ENCODE data around the gene GNLY. TPM values are rescaled to one million over a fixed set of nuclear protein-coding genes. Genes with fewer than 3 reads are reported as not detected.

The GNLY gene
- total RNA-seq, 1 donor from 2014 or later, result 21.5 TPM

- H3K9me3 ChIP-seq, result no peaks in the 10 kb centered on the region
- intact Hi-C loops (cut with DNase I), result no loop called here
- H3K4me3 ChIP-seq, result no peak overlapping the region
- H3K27me3 ChIP-seq (ENCODE audit: low read depth), result no peaks in the 10 kb centered on the region
- peaks cover 47% of the 10 kb centered on the region for H3K4me1 ChIP-seq
- no peaks in the 10 kb centered on the region for H3K36me3 ChIP-seq
- H3K27ac ChIP-seq, result peak overlapping the region; percentile 94
- no peak for ATAC-seq
- DNase-seq, result no peak
- TF ChIP-seq CTCF (IDR thresholded peaks at IDR 0.05), result no peak
Measured at GRCh38 chr2:85703329-85703728, 9.2 kb downstream of the GNLY start.

GRCh38 chr2:85704038-85704437 lies 9.9 kb downstream of the GNLY start:
- no peaks in the 10 kb centered on the region for H3K36me3 ChIP-seq
- peak overlapping the region; percentile 94 for H3K27ac ChIP-seq
- no peaks in the 10 kb centered on the region for H3K9me3 ChIP-seq
- intact Hi-C loops (cut with DNase I), result no loop called here
- ATAC-seq (no peak), DNase-seq (no peak)
- H3K4me1 ChIP-seq, result peaks cover 54% of the 10 kb centered on the region
- no peaks in the 10 kb centered on the region for H3K27me3 ChIP-seq (ENCODE audit: low read depth)
- TF ChIP-seq CTCF (IDR thresholded peaks at IDR 0.05), result no peak
- H3K4me3 ChIP-seq, result no peak overlapping the region

- H3K4me3 ChIP-seq, result no peak overlapping the region
- no peaks in the 10 kb centered on the region for H3K27me3 ChIP-seq (ENCODE audit: low read depth)
- no peaks in the 10 kb centered on the region for H3K36me3 ChIP-seq
- DNase-seq, result no peak
- no peaks in the 10 kb centered on the region for H3K9me3 ChIP-seq
- no peak for ATAC-seq
- no peak for TF ChIP-seq CTCF (IDR thresholded peaks at IDR 0.05)
- intact Hi-C loops (cut with DNase I), result no loop called here
- H3K4me1 ChIP-seq, result peaks cover 64% of the 10 kb centered on the region
- peak overlapping the region; percentile 94 for H3K27ac ChIP-seq
Measured at GRCh38 chr2:85704800-85705679, 10.9 kb downstream of the GNLY start.

GRCh38 chr2:85705680-85706039 lies 11.5 kb downstream of the GNLY start:
- no peaks in the 10 kb centered on the region for H3K27me3 ChIP-seq (ENCODE audit: low read depth)
- no peaks in the 10 kb centered on the region for H3K9me3 ChIP-seq
- intact Hi-C loops (cut with DNase I), result no loop called here
- no peak for TF ChIP-seq CTCF (IDR thresholded peaks at IDR 0.05)
- no peak overlapping the region for H3K4me3 ChIP-seq
- DNase-seq (peak; percentile 68), ATAC-seq (peak; percentile 81 to 87)
- peak overlapping the region; percentile 94 for H3K27ac ChIP-seq
- no peaks in the 10 kb centered on the region for H3K36me3 ChIP-seq
- peaks cover 71% of the 10 kb centered on the region for H3K4me1 ChIP-seq

GRCh38 chr2:85706063-85706462 lies 11.9 kb downstream of the GNLY start:
- intact Hi-C loops (cut with DNase I), result no loop called here
- DNase-seq (no peak), ATAC-seq (no peak)
- no peaks in the 10 kb centered on the region for H3K27me3 ChIP-seq (ENCODE audit: low read depth)
- TF ChIP-seq CTCF (IDR thresholded peaks at IDR 0.05), result no peak
- no peaks in the 10 kb centered on the region for H3K36me3 ChIP-seq
- peak overlapping the region; percentile 94 for H3K27ac ChIP-seq
- H3K4me3 ChIP-seq, result no peak overlapping the region
- peaks cover 75% of the 10 kb centered on the region for H3K4me1 ChIP-seq
- H3K9me3 ChIP-seq, result no peaks in the 10 kb centered on the region

All from lower lobe of right lung (tissue), 2 donors.